Neural progenitor cell (in vitro differentiated cells): ENCODE measurements around the gene ACVR1. TPM values are rescaled to one million over a fixed set of nuclear protein-coding genes. Genes with fewer than 3 reads are reported as not detected.
"Not testable (repeated sequence)": the region's sequence is repeated elsewhere in the genome, so short reads cannot be mapped to it uniquely, and the experiment has no call there.

ENCODE experiments used
- DNase-seq: peaks from one replicate; pipeline ENCODE4 v3.0.0-alpha.2; 2016; ENCODE audit warnings: low spot score
- H2AFZ ChIP-seq: fragments of 200-600 bp; sonication (generic); replicated peaks from 2 replicates; pipeline ENCODE4 v1.6.1; 2016; ENCODE audit warnings: antibody characterized with exemption
- H3F3A ChIP-seq: fragments of 200-600 bp; sonication (generic); 2 replicates; pipeline ENCODE4 v1.6.1; 2016; ENCODE audit warnings: antibody characterized with exemption, low read depth
- H3K27ac ChIP-seq: fragments of 200-600 bp; sonication (generic); 2 replicates; pipeline ENCODE4 v1.5.1; 2016; ENCODE audit warnings: mild to moderate bottlenecking
- H3K27me3 ChIP-seq: fragments of 200-600 bp; sonication (generic); 2 replicates; pipeline ENCODE4 v1.6.1; 2016; ENCODE audit warnings: mild to moderate bottlenecking, moderate library complexity
- H3K36me3 ChIP-seq: fragments of 200-600 bp; sonication (generic); 2 replicates; pipeline ENCODE4 v1.5.1; 2016
- H3K4me1 ChIP-seq: fragments of 200-600 bp; sonication (generic); 2 replicates; pipeline ENCODE4 v1.6.1; 2016; ENCODE audit warnings: mixed run types
- H3K4me2 ChIP-seq: fragments of 200-600 bp; sonication (generic); 2 replicates; pipeline ENCODE4 v1.6.1; 2016
- H3K4me3 ChIP-seq: fragments of 200-600 bp; sonication (generic); 2 replicates; pipeline ENCODE4 v1.5.1; 2016
- H3K79me2 ChIP-seq: fragments of 200-600 bp; sonication (generic); 2 replicates; pipeline ENCODE4 v1.6.1; 2016; ENCODE audit warnings: low read depth
- H3K9ac ChIP-seq: fragments of 200-600 bp; sonication (generic); 2 replicates; pipeline ENCODE4 v1.6.1; 2016
- H3K9me3 ChIP-seq: fragments of 200-600 bp; sonication (generic); 2 replicates; pipeline ENCODE4 v1.5.1; 2016; ENCODE audit warnings: low read depth
- H4K20me1 ChIP-seq: fragments of 200-600 bp; sonication (generic); 2 replicates; pipeline ENCODE4 v1.6.1; 2016; ENCODE audit warnings: low read depth
- H3K27ac Mint-ChIP-seq: 3 replicates; pipeline ENCODE4 v1.8.0; 2021; ENCODE audit warnings: mixed read lengths
- H3K27me3 Mint-ChIP-seq: 2 replicates; pipeline ENCODE4 v1.8.0; 2022; ENCODE audit warnings: low read depth, mild to moderate bottlenecking, inconsistent platforms, moderate library complexity, mixed read lengths; ENCODE audit not compliant: insufficient read depth
- H3K36me3 Mint-ChIP-seq: 3 replicates; pipeline ENCODE4 v1.8.0; 2021; ENCODE audit warnings: mixed read lengths
- H3K4me1 Mint-ChIP-seq: 3 replicates; pipeline ENCODE4 v1.8.0; 2021; ENCODE audit warnings: mixed read lengths
- H3K4me3 Mint-ChIP-seq: 3 replicates; pipeline ENCODE4 v1.8.0; 2021; ENCODE audit warnings: mild to moderate bottlenecking, moderate library complexity, mixed read lengths
- H3K9me3 Mint-ChIP-seq: 3 replicates; pipeline ENCODE4 v1.8.0; 2020; ENCODE audit warnings: mixed read lengths
- CTCF ChIP-seq: fragments of 200-600 bp; sonication (generic); IDR thresholded peaks from 2 replicates; pipeline ENCODE4 v1.5.1; 2017; ENCODE audit warnings: antibody characterized with exemption, mild to moderate bottlenecking
- EZH2 ChIP-seq: fragments of 200-600 bp; sonication (generic); IDR thresholded peaks from 2 replicates; pipeline ENCODE4 v1.6.1; 2017; ENCODE audit warnings: antibody characterized with exemption, mild to moderate bottlenecking, moderate library complexity
- EZH2phosphoT487 ChIP-seq: fragments of 200-600 bp; sonication (generic); IDR thresholded peaks from 2 replicates; pipeline ENCODE4 v1.6.1; 2017; ENCODE audit warnings: antibody characterized with exemption
- total RNA-seq: library from RNA; depleted of rRNA; stranded (reverse); fragments of >200 nt; gene quantifications from 2 replicates; pipeline ENCODE4 v1.2.3, GENCODE V29; 2015; ENCODE audit warnings: low replicate concordance

ACVR1 gene
- total RNA-seq, 1 donor from 2014 or later, result 14.0 TPM

DNA sequence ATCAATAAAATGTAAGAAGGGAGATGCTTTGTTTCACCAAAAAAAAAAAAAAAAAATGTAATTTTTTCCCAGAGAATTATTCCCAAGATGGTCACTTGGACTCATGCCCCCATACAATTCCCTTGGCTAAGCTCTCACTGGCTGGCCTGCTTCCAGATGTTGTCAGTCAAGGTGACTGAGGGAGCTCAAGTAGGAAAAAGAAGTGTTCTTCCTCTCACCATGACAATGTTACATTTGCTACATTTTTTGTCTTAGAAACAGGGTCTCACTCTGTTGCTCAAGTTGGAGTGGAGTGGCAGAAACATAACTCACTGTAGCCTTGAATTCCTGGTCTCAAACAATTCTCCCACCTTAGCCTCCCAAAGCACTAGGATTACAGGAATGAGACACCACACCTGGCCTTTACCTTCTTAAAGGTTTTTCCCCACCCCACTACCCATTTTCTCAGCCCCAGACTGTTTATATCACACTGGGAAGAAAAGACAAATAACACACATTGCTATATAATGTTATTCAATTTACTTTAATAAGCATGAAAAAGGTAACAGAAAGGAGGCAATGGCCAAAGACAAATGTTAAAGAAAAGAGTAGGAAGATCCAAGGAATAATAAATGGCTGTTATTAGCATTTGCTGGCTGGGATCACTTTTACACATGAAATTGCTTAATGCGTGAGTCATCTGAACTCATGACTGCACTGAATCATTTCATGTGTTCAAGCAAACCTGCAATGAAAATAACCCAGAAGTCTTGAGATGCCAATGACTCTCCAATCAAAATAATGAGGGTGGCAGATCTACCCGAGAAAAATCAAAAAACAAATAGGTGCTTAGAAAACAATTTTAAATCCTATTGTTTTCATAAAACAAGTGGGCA lies 45.2 kb downstream of the ACVR1 start:
- no peaks in the 10 kb centered on the region for H3K9me3 Mint-ChIP-seq
- H3K4me1 Mint-ChIP-seq, result peaks cover 7% of the 10 kb centered on the region

GRCh38 chr2:157830266-157830665 lies 45.9 kb downstream of the ACVR1 start:
- Histone ChIP-seq H3K79me2 (peaks cover 17% of the 10 kb centered on the region), H3K4me2 (no peak overlapping the region), H3K27me3 (no peaks in the 10 kb centered on the region), H3K9ac (no peak overlapping the region), H3K27ac (no peak overlapping the region), H4K20me1 (peaks cover 5% of the 10 kb centered on the region), H3K9me3 (no peaks in the 10 kb centered on the region), H3K36me3 (no peaks in the 10 kb centered on the region), H2AFZ (no peak overlapping the region), H3K4me1 (peaks cover 4% of the 10 kb centered on the region), H3K4me3 (no peak overlapping the region), H3F3A (no peaks in the 10 kb centered on the region)
- H3K27ac Mint-ChIP-seq, result no peak overlapping the region
- H3K4me1 Mint-ChIP-seq, result peaks cover 9% of the 10 kb centered on the region
- no peak for TF ChIP-seq EZH2
- no peak for TF ChIP-seq CTCF
- no peak for TF ChIP-seq EZH2phosphoT487
- H3K27me3 Mint-ChIP-seq, result no peaks in the 10 kb centered on the region
- no peaks in the 10 kb centered on the region for H3K9me3 Mint-ChIP-seq
- H3K36me3 Mint-ChIP-seq, result peaks cover 6% of the 10 kb centered on the region
- DNase-seq, result no peak
- no peak overlapping the region for H3K4me3 Mint-ChIP-seq

More for the DNA sequence above, 45.2 kb downstream of the ACVR1 start:
- H3K27me3 ChIP-seq, result no peaks in the 10 kb centered on the region
- H2AFZ ChIP-seq, result no peak overlapping the region
- H3K4me3 ChIP-seq, result no peak overlapping the region
- peaks cover 11% of the 10 kb centered on the region for H3K4me1 ChIP-seq
- H4K20me1 ChIP-seq, result peaks cover 12% of the 10 kb centered on the region
- no peak overlapping the region for H3K27ac ChIP-seq
- no peak overlapping the region for H3K4me2 ChIP-seq
- H3K9ac ChIP-seq, result no peak overlapping the region
- Mint-ChIP-seq H3K36me3 (peaks cover 6% of the 10 kb centered on the region), H3K4me3 (no peak overlapping the region), H3K27me3 (no peaks in the 10 kb centered on the region), H3K27ac (no peak overlapping the region)
- no peak for DNase-seq
- H3K36me3 ChIP-seq, result no peaks in the 10 kb centered on the region
- no peaks in the 10 kb centered on the region for H3K9me3 ChIP-seq
- H3F3A ChIP-seq, result no peaks in the 10 kb centered on the region
- no peak for TF ChIP-seq CTCF
- no peak for TF ChIP-seq EZH2phosphoT487
- TF ChIP-seq EZH2, result no peak
- peaks cover 23% of the 10 kb centered on the region for H3K79me2 ChIP-seq

DNA sequence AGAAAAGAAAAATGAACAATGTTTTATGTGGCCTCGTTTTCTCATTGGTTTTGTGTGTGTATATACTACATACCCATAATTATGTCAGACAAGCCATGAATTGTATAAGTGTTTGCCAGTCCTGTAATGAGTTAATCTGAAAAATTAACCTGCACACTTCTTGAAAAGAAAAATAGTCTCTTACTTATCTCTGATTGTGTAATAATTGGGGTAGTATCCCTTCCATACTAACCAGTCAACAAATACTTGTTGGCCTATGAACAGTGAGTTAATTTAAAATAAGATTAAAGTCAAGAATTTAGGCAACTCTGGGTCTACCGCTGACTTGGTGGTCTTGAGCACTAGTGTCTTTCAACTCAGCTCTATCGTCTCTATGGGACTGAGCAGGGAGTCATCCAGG lies 48.8 kb downstream of the ACVR1 start:
- peaks cover 8% of the 10 kb centered on the region for H3K79me2 ChIP-seq
- H3K4me1 ChIP-seq, result no peaks in the 10 kb centered on the region
- Mint-ChIP-seq H3K9me3 (no peaks in the 10 kb centered on the region), H3K27me3 (no peaks in the 10 kb centered on the region), H3K4me3 (no peak overlapping the region), H3K36me3 (peaks cover 6% of the 10 kb centered on the region), H3K27ac (no peak overlapping the region), H3K4me1 (peaks cover 9% of the 10 kb centered on the region)
- no peaks in the 10 kb centered on the region for H3F3A ChIP-seq
- no peak for DNase-seq
- no peak overlapping the region for H3K4me3 ChIP-seq
- no peak overlapping the region for H2AFZ ChIP-seq
- H3K9ac ChIP-seq, result no peak overlapping the region
- H3K27ac ChIP-seq, result no peak overlapping the region
- H3K27me3 ChIP-seq, result no peaks in the 10 kb centered on the region
- no peaks in the 10 kb centered on the region for H3K9me3 ChIP-seq
- H4K20me1 ChIP-seq, result peaks cover 6% of the 10 kb centered on the region
- TF ChIP-seq EZH2 (no peak), EZH2phosphoT487 (no peak)
- no peaks in the 10 kb centered on the region for H3K36me3 ChIP-seq
- no peak overlapping the region for H3K4me2 ChIP-seq

DNA sequence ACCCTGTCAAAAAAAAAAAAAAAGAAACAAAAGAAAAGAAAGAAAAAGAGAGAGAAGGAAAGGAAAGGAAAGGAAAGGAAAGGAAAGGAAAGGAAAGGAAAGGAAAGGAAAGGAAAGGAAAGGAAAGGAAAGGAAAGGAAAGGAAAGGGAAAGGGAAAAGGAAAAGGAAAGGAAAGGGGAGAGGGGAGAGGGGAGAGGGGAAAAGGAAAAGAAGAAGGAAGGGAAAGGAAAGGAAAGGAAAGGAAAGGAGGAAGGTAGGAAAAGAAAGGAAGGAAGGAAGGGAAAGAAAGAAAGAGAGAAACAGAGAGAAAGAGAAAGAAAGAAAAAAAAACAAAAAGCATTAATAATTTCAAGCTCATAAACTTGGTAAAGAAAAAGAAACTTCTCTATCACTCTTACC lies 49.5 kb downstream of the ACVR1 start:
- not testable (repeated sequence) for H3F3A ChIP-seq, H3K27me3 ChIP-seq, H3K27ac Mint-ChIP-seq, H3K4me1 Mint-ChIP-seq, H3K9me3 Mint-ChIP-seq, DNase-seq, H3K4me1 ChIP-seq, H3K9me3 ChIP-seq, H3K36me3 ChIP-seq, H3K9ac ChIP-seq, H3K27me3 Mint-ChIP-seq, H2AFZ ChIP-seq, H3K4me2 ChIP-seq, H3K27ac ChIP-seq, H3K4me3 ChIP-seq, H3K4me3 Mint-ChIP-seq, H3K36me3 Mint-ChIP-seq
- Histone ChIP-seq H4K20me1 (peaks cover 11% of the 10 kb centered on the region), H3K79me2 (peaks cover 13% of the 10 kb centered on the region)
